Activated gamma-delta T cell (primary cell): ENCODE results near the gene PPP1R15B.
A peak's percentile ranks its signal among the peaks of the same experiment; 100 is the strongest.

ENCODE experiments used
- DNase-seq: peaks from one replicate; lab custom pipeline; 2025; lab: John Stamatoyannopoulos, UW
- total RNA-seq, 2 donors: gene quantifications; one replicate each; lab custom pipeline; 2026; lab: John Stamatoyannopoulos, UW

PPP1R15B gene
- 243 to 269 reads per million in 2 donors for total RNA-seq

DNA sequence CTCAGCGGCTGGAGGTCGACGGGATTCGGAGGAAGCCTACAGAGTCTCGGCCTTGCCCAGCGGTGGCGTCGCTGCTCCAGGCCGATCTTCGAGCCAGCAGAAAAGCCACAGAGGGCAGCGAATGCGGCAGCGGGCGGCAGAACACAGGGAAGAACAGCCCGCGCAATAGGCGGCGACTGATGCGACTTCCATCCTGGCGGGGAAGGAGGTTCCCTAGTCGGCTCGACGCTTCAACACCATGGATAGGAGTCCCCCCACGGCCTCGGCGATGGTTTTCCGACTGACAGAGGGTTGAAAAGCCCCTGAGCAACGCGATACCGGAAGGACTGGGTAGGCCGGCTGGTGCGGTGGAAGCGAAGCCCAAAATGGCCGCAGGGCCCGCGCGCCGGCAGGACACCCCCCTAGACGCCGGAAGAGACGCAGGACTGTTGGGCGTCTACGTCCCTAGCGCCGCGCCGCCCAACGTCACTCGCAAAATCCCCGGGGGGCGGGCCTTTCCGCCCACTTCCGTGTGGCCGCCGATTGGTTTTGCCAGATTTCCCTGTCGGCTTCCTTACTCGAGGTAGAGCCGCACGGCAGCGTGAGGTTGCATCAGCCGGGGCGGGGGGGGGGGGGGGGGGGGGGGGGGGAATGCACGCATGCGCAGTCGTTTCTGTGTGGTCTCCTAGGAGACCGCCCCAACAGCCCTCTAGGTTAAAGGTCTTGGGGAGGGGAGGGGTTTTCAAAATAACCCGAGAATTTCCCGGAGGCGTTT lies at the start of gene PPP1R15B:
Gene PPP1R15B (minus strand): TSS at position 367 of the 754 bp plus-strand sequence. CDS start 406 bp downstream, outside the sequence.
- peak; percentile 96 for DNase-seq

DNA sequence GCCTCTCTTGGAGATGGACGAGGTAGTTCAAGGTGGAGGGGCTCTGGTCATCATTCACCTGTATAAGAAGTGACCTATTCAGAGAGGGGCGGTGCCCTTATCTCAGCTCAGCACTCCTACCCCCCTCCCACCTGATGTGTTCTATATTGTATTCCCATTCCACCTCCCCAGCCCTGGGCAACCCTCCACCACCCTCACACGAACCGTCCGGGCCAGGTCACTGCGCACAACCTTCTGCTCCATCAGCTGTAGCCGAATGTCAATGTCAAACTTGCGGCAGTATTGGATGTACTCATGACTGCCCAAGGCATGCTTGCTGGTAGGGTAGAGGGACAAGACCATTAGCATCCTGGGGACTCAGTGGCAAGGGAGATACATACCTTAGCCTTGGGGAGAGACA lies 48.7 kb upstream of the PPP1R15B start:
- no peak for DNase-seq

DNA sequence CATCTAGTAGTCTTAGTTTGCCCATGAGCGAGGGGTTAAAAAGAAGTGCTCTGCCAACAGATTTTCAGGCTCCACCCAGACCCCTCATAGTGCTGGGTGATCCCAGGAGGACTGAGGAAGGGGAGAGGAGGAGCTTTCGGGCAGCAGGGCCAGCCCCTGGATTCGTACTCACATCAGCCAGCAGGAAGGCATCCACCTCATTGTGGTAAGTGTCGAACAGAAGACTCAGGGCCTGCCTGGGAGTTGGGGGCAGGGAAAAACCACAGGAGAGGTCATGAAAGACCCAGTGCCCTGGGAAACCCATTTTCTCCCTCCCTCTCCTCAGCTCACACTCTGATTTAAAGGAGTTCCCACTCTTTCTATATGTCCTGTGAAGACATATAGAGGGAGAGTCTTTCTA lies 48.1 kb upstream of the PPP1R15B start:
- DNase-seq: no peak

DNA sequence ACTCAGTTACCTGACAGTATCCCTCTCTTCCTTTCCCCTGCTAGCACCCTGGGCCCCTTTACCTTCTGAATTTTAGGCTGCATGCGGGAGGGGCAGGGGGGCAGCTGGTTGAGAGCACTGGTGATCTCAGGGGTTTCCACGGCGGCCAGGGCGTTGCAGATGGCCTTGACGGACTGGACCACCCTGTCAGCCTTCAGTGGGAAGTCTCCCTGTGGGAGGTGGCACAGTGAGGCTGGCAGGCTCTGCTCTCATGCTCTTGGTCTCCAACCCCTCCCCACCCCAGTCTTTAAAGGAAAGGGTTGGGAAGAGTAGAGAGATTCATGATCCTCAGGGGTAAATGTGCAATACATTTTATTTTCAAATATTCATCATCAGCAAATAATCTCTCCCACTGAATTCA lies 46.0 kb upstream of the PPP1R15B start:
- no peak for DNase-seq

DNA sequence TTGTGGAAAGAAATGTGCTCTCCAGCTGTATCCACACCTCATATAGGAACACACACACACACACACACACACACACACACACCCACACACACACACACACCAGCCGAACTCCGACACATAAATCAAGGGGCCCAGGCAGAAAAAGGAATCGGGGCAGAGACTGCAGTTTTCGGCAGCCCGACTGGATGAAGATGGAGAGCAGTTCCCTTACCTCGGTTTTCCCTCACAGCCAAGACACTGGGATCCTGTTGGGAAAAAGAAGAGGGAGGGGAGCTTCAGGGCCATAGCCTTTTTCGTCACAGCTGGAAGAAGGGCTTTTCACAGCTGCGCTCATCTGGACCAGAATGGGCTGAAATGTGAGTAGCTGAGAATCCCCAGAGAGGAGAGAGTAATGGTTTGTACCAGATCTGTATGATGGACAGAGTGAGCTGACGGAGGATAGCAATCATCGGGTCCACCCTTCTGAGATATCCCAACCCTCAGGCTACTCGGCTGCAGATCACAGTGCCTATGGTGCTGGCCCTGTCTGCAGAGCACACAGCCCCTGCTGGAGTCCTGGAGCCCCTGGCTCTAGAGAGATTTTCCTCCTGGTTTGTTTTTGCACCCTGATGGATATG lies 45.3 kb upstream of the PPP1R15B start:
- DNase-seq: no peak

DNA sequence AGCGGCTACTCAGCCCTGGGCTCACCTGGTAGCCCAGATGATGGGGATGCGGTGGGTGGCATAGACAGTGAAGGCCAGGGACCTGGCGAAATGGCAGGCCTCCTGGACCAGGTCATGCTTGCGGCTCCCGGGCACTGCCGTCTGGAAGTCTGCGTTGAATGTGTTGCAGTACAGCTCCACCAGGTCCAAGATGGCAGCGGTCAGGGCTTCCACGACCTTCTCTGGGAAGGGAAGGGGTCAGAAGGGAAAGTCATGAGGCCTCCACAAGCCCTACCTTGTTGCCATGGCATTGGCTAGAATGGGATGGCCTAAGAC lies 44.2 kb upstream of the PPP1R15B start:
- DNase-seq: no peak

DNA sequence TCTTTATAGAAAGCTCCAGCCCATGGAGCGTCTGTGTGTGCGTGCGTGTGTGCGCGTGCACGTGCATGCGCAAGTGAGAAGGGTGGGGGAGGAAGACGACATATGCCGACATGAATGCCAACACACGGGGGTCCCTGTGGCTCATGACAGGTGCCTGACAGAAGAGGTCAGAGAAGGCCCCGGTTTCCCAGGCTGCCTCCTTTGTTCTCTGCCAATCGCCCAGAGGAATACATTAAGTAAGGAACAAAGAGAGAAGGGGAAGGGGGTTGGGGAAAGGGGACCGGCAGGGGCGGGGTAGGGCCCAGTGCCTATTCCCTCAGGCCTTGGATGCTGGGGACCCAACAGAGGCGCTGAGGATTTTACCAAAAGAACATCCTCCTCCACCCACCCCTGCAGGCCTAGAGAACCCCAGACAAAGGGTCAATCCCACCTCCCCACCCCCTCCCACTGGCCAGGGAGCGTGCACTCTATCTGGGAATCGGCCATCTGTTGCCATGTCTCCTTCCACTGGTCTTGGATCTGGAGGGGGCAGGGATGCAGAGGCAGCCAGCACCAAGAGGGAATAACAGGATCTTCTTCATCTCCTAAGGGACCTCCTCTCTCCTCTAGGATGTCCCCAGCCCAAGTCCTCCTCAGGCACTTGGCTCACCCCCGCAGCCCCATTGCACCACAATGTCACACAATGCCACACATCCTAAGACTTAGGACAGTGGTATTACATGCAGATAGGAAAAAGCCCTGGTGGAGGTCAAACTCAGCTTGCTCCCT lies 43.6 kb upstream of the PPP1R15B start:
- no peak for DNase-seq

DNA sequence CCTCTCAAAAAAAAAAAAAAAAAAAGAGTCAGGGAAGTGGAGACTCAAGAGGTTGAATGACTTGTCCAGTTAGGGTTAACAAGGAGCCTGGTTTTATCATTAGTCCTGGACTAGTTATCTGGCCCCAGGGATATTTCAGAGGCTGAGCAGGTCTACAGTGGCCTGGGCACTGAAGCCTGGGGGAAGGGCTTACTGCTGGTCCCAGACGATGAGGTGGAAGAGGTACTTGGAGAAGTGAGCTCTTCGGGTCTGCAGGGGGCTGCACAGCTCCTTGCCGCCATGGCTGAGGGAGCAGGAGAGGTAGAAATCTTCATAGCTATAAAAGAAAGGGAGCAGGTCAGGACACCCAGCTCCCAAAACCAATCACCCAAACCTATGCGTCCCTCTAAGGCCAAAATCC lies 42.9 kb upstream of the PPP1R15B start:
- DNase-seq: no peak

DNA sequence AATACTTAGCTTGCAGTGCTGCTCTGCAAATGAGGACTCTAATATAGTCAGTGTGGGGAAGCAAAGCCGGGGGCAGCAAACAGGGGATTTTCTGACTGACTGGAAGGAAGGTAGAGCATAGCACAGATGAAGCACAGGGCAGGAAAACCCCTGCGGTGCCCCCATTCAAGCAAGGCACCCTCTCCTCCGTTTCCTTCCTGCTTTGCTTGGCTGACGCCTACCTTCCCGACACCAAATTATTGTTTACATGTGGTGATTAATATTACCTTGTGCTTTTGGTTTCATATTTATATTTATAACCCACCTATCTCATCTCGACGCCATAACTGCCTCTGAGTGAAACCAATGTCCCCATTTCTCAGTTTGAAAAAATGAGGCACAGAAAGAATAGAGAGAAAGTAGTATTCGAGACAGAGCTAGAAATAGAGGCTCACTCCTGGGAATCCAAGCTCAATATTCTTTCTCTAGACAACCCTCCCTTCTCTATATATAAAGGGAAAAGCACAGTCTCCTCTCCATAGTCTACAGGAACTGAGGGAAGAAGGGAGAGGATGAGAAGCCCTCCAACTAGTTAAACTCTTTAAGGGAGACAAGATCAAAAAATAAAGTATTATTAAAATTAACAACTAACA lies 41.6 kb upstream of the PPP1R15B start:
- no peak for DNase-seq

DNA sequence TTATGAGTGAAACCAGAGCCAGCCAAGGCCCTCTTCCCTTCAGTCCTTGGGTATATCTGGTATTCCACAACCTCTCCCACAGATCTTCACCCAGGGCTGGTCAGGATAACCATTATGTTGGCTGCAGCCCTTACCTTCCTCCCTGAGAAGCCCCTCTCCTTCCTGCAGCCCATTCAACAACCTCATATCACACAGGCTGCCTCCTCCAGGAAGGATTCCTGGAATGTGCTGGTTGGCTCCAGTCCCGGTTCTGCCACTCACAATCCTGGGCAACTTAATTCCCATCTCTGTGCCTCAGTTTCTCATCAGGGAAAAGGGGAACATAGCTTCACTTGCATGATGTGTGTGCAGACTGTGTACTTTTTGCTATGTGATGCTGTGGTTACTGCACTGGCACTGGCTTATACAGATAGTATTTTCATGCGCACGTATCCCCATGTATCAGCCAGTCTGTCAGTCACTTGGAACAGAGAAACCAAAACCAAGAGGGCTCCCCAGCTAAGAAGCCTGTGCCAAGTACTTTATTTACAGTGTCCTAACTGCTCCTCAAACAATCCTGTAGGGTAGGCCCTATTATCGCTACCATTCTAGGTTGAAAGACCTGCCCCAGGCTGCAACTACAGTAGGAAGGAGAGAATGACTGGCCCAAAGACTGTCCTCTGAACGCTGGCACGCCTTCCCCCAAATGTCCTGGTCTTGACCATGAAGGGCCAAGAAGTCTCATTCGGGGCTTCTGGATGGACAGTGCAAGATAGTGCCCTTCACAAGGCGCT lies 39.9 kb upstream of the PPP1R15B start:
- DNase-seq: no peak

DNA sequence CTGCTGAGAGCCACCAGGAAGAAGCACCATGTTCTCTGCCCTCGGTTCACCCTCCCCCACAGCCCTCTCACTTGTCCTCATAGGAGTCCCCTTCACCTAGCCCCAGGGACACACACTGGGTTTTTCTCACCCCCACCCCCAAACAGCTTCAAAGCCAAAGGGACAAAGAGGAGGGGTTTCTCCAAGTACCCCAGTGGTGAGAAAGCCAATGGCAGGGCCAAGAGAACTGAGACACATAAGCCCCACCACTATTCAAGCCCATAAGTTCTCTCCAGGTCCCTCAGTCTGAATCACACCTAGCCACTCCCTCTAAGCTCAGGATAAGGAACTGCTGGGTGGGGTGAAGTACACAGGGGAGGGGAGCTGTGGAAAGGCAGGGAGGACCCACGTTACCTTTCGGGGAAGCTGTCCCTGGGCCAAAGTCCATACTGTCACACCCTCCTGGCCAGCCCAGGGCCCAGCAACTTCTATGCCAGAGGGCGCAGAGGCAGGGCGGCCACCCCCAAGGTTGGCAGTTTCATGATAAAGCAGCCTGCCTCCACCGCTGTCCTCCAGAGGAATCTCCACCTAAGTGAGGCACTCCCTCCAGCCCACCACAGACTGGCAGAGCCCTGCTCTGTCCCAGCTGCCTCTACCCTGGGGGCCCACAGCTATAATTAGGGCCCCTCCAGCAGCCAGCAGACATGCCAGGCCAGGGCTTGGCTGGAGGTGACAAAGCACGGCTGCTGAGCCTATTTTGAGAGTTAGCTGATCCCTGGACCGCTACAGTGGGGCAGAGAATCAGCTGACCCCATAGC lies 39.0 kb upstream of the PPP1R15B start:
- DNase-seq: no peak

DNA sequence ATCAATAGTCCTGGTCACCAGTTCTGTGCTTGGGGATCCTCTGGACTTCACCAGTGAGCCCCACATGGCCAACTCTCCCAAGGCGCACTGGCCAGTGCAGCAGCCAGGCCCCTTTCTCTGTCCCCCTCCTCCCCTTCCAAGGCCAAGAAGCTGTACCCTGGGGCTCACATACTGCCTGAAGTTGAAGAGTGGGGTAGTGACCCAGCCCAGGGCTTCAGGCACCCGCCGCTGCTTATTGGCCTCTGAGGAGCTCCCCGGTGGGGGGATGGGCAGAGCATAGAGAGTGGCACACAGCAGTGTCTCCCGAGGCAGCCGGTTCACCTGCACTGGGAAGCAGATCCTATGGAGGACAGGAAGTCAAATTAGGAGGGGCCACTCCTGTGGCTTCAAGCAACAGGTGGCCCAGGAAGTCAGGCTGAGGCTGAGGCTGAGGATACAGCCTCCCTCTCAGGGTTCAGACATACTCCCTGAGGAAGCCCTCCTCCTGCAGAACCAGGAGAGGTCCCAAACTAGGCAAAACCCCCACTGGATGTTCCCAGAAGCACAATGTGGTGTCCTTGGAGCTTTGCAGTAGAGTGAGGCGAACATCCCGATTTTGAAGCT lies 38.2 kb upstream of the PPP1R15B start:
- DNase-seq: no peak

DNA sequence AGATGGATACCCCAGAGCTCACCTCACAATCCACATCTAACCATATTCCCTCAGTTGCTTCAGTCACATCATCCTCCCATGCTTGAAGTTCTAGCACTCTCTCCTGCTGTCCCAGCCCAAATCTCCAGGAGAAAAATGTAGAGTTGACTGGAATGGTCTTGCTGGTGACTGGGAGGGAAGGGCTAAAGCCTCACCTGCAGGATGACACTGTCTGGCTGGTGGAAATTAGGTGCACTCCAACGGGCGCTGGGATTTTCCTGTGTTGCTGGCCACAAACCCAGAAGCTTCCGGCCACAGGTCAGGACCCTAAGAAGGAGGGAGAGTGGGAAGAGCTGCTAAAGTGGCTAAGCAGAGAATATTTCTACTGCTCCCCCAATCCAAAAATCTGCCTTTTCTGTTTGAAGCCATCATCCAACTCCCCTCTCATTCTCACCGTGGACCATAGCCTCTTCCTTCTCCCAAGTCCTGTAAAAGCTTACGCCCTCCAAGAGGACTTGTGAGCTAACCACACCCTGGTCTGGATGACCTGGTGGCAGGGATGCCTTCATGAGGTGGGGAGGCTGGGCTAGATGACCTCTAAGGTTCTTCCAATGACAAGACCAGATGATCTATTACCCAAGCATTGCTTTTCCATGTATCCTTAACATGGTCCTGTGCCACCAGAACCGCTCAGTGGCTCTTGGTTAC lies 37.5 kb upstream of the PPP1R15B start:
- DNase-seq: no peak

DNA sequence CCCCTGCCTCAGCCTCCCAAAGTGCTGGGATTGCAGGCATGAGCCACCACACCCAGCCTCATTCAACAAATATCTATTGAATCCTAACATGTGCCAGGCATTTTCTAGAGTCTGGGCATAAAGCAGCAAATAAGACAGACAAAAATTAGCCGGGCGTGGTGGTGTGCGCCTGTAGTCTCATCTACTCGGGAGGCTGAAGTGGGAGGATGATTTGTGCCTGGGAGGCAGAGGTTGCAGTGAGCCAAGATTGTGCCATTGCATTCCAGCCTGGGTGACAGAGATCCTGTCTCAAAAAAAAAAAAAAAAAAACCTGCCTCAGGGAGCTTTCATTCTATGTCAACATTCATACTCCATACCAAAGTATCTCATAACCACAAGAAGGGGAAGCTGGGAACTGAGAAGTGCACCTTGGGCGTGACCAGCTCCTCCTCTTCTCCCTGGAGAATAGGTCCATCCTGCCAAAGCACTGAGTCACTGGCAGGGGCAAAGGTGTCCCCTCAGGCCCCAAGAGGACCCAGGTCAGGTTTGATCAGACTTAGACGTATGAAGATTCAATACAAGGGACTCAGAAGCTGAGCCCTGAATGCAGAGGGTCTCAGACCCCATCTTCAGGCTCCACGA lies 36.8 kb upstream of the PPP1R15B start:
- no peak for DNase-seq

DNA sequence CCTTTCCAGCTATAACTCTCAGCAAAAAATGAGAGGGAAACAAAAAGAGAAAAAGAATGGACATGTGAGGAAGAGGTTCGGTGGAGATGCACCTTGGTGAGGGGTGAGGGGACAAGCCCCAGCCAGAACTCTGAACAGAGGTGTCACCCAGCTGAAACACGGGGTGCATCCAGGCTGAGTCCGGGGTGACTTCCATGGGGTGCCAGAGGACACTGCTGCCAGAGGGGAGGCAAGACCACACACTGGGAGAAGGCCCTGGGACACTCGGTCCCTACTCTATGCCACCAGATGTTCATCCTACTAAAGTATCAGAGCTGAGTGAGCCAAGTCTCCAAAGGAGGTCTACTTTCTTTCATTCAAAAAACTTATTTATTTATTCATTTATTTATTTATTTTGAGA lies 36.1 kb upstream of the PPP1R15B start:
- no peak for DNase-seq

DNA sequence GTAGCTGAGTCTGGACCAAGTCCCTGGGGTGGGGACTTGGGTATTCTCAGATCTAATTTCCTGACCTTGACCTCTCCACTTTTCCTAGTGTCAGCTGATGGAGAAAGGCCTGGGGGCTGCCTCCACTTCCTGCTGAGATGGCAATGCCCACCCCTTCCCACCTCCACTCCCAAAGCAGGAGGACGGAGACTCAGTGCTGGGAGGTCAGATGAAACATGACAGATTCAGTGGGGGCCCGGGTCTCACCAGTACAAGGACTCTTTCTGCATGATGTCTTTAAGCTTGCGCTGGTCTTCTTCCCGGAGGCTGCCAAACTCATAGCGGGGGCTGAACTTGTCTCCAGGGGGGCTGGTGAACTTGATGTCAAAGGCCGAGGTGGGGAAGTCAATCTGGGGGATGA lies 35.6 kb upstream of the PPP1R15B start:
- DNase-seq: no peak

DNA sequence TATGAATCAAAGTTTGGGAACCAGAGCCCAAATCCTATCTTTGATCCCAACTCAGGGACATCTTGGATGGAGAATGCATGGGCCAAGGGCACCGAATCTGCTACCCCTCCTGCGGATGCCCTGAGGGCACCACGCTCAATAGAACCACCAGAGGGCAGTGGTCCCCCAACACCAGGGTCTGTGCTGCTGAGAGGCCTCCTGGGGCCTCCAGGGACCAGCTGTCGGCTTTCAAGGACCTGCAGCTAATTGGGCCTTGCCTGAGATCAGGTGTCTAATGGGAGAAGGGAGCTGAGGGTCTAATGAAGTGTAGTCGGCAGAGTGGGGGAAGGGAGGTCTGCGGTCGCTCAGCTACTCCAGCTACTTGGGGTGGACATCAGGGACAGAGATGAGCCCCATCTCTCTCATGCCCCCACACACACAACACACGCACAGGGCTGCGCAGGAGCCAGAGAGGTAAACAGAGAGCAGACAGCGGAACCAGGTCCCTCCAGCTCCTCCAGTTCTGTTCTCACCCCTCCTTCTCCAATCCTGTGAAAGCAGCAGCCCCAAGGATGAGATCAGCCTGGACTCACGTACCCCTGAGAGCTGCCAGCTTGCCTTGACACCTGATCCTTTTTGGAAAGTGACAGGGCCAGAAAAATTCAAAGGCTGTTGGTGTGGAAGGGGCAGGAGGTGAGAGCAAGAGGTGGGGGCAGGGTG lies 34.9 kb upstream of the PPP1R15B start:
- no peak for DNase-seq

DNA sequence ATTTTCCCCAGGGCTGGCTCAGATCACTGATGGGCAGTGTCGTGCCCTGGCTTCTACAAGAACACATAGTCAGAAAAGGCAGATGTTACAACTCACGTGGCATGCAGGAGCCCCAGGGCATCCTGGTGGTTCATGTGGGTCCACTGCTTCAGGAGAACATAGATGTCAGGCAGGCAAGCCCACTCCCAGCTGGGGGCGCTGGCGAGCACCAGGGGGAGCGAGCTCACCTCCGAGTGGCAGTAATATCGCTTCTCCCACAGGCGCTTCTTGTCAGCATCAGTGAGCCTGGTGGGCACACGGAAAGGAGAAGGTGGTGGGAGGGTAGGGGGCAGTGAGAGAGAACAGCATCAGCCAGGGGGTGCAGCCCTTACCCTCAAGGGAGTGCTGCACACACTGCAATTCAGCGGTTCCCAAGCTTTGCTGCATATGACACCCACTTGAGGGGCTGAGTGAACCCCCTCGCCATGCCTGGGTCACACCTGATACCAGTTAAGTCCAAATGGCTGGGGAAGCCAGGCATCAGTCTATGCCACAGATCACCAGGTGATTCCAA lies 34.3 kb upstream of the PPP1R15B start:
- peak; percentile 24 for DNase-seq
